Neural progenitor cell (in vitro differentiated cells): ENCODE measurements around the gene PPP2R2B. TPM values are rescaled to one million over a fixed set of nuclear protein-coding genes. Genes with fewer than 3 reads are reported as not detected.
A peak's percentile ranks its signal among the peaks of the same experiment; 100 is the strongest.

ENCODE experiments used
- DNase-seq: peaks from one replicate; pipeline ENCODE4 v3.0.0-alpha.2; 2016; ENCODE audit warnings: low spot score
- H2AFZ ChIP-seq: fragments of 200-600 bp; sonication (generic); replicated peaks from 2 replicates; pipeline ENCODE4 v1.6.1; 2016; ENCODE audit warnings: antibody characterized with exemption
- H3F3A ChIP-seq: fragments of 200-600 bp; sonication (generic); 2 replicates; pipeline ENCODE4 v1.6.1; 2016; ENCODE audit warnings: antibody characterized with exemption, low read depth
- H3K27ac ChIP-seq: fragments of 200-600 bp; sonication (generic); 2 replicates; pipeline ENCODE4 v1.5.1; 2016; ENCODE audit warnings: mild to moderate bottlenecking
- H3K27me3 ChIP-seq: fragments of 200-600 bp; sonication (generic); 2 replicates; pipeline ENCODE4 v1.6.1; 2016; ENCODE audit warnings: mild to moderate bottlenecking, moderate library complexity
- H3K36me3 ChIP-seq: fragments of 200-600 bp; sonication (generic); 2 replicates; pipeline ENCODE4 v1.5.1; 2016
- H3K4me1 ChIP-seq: fragments of 200-600 bp; sonication (generic); 2 replicates; pipeline ENCODE4 v1.6.1; 2016; ENCODE audit warnings: mixed run types
- H3K4me2 ChIP-seq: fragments of 200-600 bp; sonication (generic); 2 replicates; pipeline ENCODE4 v1.6.1; 2016
- H3K4me3 ChIP-seq: fragments of 200-600 bp; sonication (generic); 2 replicates; pipeline ENCODE4 v1.5.1; 2016
- H3K79me2 ChIP-seq: fragments of 200-600 bp; sonication (generic); 2 replicates; pipeline ENCODE4 v1.6.1; 2016; ENCODE audit warnings: low read depth
- H3K9ac ChIP-seq: fragments of 200-600 bp; sonication (generic); 2 replicates; pipeline ENCODE4 v1.6.1; 2016
- H3K9me3 ChIP-seq: fragments of 200-600 bp; sonication (generic); 2 replicates; pipeline ENCODE4 v1.5.1; 2016; ENCODE audit warnings: low read depth
- H4K20me1 ChIP-seq: fragments of 200-600 bp; sonication (generic); 2 replicates; pipeline ENCODE4 v1.6.1; 2016; ENCODE audit warnings: low read depth
- H3K27ac Mint-ChIP-seq: 3 replicates; pipeline ENCODE4 v1.8.0; 2021; ENCODE audit warnings: mixed read lengths
- H3K27me3 Mint-ChIP-seq: 2 replicates; pipeline ENCODE4 v1.8.0; 2022; ENCODE audit warnings: low read depth, mild to moderate bottlenecking, inconsistent platforms, moderate library complexity, mixed read lengths; ENCODE audit not compliant: insufficient read depth
- H3K36me3 Mint-ChIP-seq: 3 replicates; pipeline ENCODE4 v1.8.0; 2021; ENCODE audit warnings: mixed read lengths
- H3K4me1 Mint-ChIP-seq: 3 replicates; pipeline ENCODE4 v1.8.0; 2021; ENCODE audit warnings: mixed read lengths
- H3K4me3 Mint-ChIP-seq: 3 replicates; pipeline ENCODE4 v1.8.0; 2021; ENCODE audit warnings: mild to moderate bottlenecking, moderate library complexity, mixed read lengths
- H3K9me3 Mint-ChIP-seq: 3 replicates; pipeline ENCODE4 v1.8.0; 2020; ENCODE audit warnings: mixed read lengths
- EZH2 ChIP-seq: fragments of 200-600 bp; sonication (generic); IDR thresholded peaks from 2 replicates; pipeline ENCODE4 v1.6.1; 2017; ENCODE audit warnings: antibody characterized with exemption, mild to moderate bottlenecking, moderate library complexity
- EZH2phosphoT487 ChIP-seq: fragments of 200-600 bp; sonication (generic); IDR thresholded peaks from 2 replicates; pipeline ENCODE4 v1.6.1; 2017; ENCODE audit warnings: antibody characterized with exemption
- total RNA-seq: library from RNA; depleted of rRNA; stranded (reverse); fragments of >200 nt; gene quantifications from 2 replicates; pipeline ENCODE4 v1.2.3, GENCODE V29; 2015; ENCODE audit warnings: low replicate concordance
- TF ChIP-seq, protein P1 (sequence below): fragments of 200-600 bp; sonication (generic); IDR thresholded peaks from 2 replicates; pipeline ENCODE4 v1.5.1; 2017; ENCODE audit warnings: antibody characterized with exemption, mild to moderate bottlenecking

The PPP2R2B gene
- total RNA-seq, 1 donor from 2014 or later = 26.6 TPM

DNA sequence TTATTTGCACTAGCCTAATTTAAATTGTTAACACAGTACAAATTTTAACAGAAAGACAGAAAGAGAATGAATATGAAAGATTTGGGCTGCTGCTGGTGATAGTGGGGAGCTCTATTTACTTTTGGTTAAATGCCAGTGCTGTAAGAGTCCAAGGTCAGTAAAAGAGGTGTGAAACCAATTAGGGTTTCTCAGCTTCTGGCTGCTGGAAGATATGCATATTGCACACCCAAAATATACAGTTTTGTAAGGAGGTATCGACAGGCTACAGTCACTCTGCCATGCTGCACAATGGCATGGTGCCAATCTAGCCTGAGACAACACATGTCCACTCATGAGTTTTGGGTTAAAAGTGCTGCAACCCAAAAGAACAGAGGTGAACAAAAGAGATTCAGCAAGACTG, 79.3 kb downstream of the PPP2R2B start:
- H2AFZ ChIP-seq = no peak overlapping the region
- no peak overlapping the region for H3K4me3 ChIP-seq
- H3K27ac ChIP-seq = no peak overlapping the region
- H3F3A ChIP-seq = peaks cover 37% of the 10 kb centered on the region
- Mint-ChIP-seq H3K4me1 (peaks cover 53% of the 10 kb centered on the region), H3K27ac (no peak overlapping the region), H3K4me3 (no peak overlapping the region), H3K27me3 (no peaks in the 10 kb centered on the region), H3K9me3 (no peaks in the 10 kb centered on the region), H3K36me3 (no peaks in the 10 kb centered on the region)
- DNase-seq = no peak
- H3K9me3 ChIP-seq = no peaks in the 10 kb centered on the region
- peak overlapping the region; percentile 73 for H3K4me2 ChIP-seq
- peaks cover 85% of the 10 kb centered on the region for H3K4me1 ChIP-seq
- no peaks in the 10 kb centered on the region for H3K36me3 ChIP-seq
- no peak for TF ChIP-seq EZH2
- TF ChIP-seq EZH2phosphoT487 = no peak
- TF ChIP-seq, protein P1, sequence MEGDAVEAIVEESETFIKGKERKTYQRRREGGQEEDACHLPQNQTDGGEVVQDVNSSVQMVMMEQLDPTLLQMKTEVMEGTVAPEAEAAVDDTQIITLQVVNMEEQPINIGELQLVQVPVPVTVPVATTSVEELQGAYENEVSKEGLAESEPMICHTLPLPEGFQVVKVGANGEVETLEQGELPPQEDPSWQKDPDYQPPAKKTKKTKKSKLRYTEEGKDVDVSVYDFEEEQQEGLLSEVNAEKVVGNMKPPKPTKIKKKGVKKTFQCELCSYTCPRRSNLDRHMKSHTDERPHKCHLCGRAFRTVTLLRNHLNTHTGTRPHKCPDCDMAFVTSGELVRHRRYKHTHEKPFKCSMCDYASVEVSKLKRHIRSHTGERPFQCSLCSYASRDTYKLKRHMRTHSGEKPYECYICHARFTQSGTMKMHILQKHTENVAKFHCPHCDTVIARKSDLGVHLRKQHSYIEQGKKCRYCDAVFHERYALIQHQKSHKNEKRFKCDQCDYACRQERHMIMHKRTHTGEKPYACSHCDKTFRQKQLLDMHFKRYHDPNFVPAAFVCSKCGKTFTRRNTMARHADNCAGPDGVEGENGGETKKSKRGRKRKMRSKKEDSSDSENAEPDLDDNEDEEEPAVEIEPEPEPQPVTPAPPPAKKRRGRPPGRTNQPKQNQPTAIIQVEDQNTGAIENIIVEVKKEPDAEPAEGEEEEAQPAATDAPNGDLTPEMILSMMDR = no peak
- H3K27me3 ChIP-seq = no peaks in the 10 kb centered on the region
- H3K79me2 ChIP-seq = no peaks in the 10 kb centered on the region
- no peaks in the 10 kb centered on the region for H4K20me1 ChIP-seq
- H3K9ac ChIP-seq = no peak overlapping the region

DNA sequence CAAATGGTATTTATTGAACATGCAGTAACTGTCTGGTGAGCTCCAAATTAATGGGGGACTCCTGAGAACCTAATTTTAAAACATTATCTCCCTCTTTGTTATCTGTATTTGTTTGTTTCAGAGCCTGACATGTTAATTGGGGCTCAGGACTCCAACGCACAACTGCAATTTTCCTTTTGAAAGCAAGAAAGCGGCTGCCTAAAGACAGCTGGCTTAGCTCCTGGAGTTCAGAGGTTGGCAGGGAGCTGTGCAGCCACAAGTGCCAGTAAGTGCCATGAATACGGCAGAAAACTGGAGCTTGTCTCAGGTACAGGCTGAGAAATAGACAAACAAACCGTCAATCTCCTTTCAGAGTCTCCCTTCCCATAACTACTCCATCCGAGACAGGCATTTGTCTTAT, 80.9 kb downstream of the PPP2R2B start:
- Histone ChIP-seq H3F3A (peaks cover 37% of the 10 kb centered on the region), H3K27ac (peak overlapping the region; percentile 91), H3K27me3 (no peaks in the 10 kb centered on the region), H3K4me3 (peak overlapping the region; percentile 21), H2AFZ (no peak overlapping the region), H3K4me2 (peak overlapping the region; percentile 73), H3K9ac (no peak overlapping the region), H4K20me1 (no peaks in the 10 kb centered on the region), H3K36me3 (no peaks in the 10 kb centered on the region), H3K9me3 (no peaks in the 10 kb centered on the region), H3K4me1 (peaks cover 78% of the 10 kb centered on the region), H3K79me2 (no peaks in the 10 kb centered on the region)
- Mint-ChIP-seq H3K27me3 (no peaks in the 10 kb centered on the region), H3K27ac (no peak overlapping the region), H3K9me3 (no peaks in the 10 kb centered on the region), H3K36me3 (no peaks in the 10 kb centered on the region), H3K4me3 (no peak overlapping the region), H3K4me1 (peaks cover 48% of the 10 kb centered on the region)
- TF ChIP-seq EZH2 (no peak), EZH2phosphoT487 (no peak)
- TF ChIP-seq, protein P1 = no peak
- DNase-seq = peak; percentile 69

DNA sequence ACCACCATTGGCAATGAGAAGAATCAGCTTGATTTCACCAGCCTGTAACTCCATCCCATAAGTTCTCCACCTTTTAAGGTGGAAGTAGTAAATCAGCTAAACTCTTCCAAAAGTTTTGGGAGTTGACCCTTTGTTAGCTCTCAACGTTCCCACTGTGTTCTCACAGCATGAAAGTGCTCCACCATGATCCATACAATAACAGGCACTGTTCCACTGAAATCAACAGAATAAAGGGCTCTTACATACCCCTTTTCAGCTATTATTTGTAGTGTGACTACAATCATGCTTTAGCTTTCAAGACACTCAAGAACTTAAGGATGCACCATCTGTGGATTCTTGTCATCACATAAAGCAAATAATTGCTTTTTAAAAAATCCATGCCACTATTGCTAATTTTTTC, 81.6 kb downstream of the PPP2R2B start:
- Histone ChIP-seq H4K20me1 (no peaks in the 10 kb centered on the region), H3K9me3 (no peaks in the 10 kb centered on the region), H3K27me3 (no peaks in the 10 kb centered on the region), H3K4me3 (peak overlapping the region; percentile 21), H3F3A (peaks cover 37% of the 10 kb centered on the region), H3K27ac (peak overlapping the region; percentile 91), H3K9ac (no peak overlapping the region), H3K4me2 (peak overlapping the region; percentile 73), H3K79me2 (no peaks in the 10 kb centered on the region), H2AFZ (no peak overlapping the region), H3K36me3 (no peaks in the 10 kb centered on the region), H3K4me1 (peaks cover 77% of the 10 kb centered on the region)
- TF ChIP-seq EZH2phosphoT487 = no peak
- TF ChIP-seq, protein P1 = no peak
- no peak for TF ChIP-seq EZH2
- peak; percentile 60 for DNase-seq
- H3K4me3 Mint-ChIP-seq = no peak overlapping the region
- no peaks in the 10 kb centered on the region for H3K9me3 Mint-ChIP-seq
- peaks cover 40% of the 10 kb centered on the region for H3K4me1 Mint-ChIP-seq
- no peaks in the 10 kb centered on the region for H3K36me3 Mint-ChIP-seq
- no peaks in the 10 kb centered on the region for H3K27me3 Mint-ChIP-seq
- no peak overlapping the region for H3K27ac Mint-ChIP-seq
